ENCODE results near the gene DYRK1A. TPM values are rescaled to one million over a fixed set of nuclear protein-coding genes. Genes with fewer than 3 reads are reported as not detected.

DYRK1A gene
- total RNA-seq, 2 experiments from 2014 or later = 58.4 to 65.1 TPM

- Histone ChIP-seq H3K79me2 (ENCODE audit: insufficient read depth, low read depth, low read length) (peaks cover 90% of the 10 kb centered on the region), H3K4me1 (ENCODE audit: insufficient read depth, low read length, poor library complexity, severe bottlenecking) (no peaks in the 10 kb centered on the region), H2AFZ (ENCODE audit: low read length) (no peak overlapping the region), H3K4me2 (ENCODE audit: low read length) (no peak overlapping the region), H3K27ac (ENCODE audit: low read depth, low read length, poor library complexity, severe bottlenecking) (no peak overlapping the region), H3K9me3 (ENCODE audit: low read length) (peaks cover 9% of the 10 kb centered on the region; the same call in 1 of the 2 replicates), H4K20me1 (ENCODE audit: insufficient read depth, low read length) (no peaks in the 10 kb centered on the region), H3K36me3 (ENCODE audit: insufficient read depth, low read length) (peaks cover 87% of the 10 kb centered on the region), H3K4me3 (ENCODE audit: low read depth, low read length, poor library complexity, severe bottlenecking) (no peak overlapping the region), H3K9me2 (ENCODE audit: insufficient read depth, low read length) (no peaks in the 10 kb centered on the region)
- TF ChIP-seq, protein P1, sequence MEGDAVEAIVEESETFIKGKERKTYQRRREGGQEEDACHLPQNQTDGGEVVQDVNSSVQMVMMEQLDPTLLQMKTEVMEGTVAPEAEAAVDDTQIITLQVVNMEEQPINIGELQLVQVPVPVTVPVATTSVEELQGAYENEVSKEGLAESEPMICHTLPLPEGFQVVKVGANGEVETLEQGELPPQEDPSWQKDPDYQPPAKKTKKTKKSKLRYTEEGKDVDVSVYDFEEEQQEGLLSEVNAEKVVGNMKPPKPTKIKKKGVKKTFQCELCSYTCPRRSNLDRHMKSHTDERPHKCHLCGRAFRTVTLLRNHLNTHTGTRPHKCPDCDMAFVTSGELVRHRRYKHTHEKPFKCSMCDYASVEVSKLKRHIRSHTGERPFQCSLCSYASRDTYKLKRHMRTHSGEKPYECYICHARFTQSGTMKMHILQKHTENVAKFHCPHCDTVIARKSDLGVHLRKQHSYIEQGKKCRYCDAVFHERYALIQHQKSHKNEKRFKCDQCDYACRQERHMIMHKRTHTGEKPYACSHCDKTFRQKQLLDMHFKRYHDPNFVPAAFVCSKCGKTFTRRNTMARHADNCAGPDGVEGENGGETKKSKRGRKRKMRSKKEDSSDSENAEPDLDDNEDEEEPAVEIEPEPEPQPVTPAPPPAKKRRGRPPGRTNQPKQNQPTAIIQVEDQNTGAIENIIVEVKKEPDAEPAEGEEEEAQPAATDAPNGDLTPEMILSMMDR (conservative IDR thresholded peaks at IDR 0.05; ENCODE audit: low read length) = no peak
- TF ChIP-seq EZH2phosphoT487 (IDR thresholded peaks at IDR 0.05; ENCODE audit: borderline replicate concordance, low read depth, low read length) = no peak
- no TSS peak for BruUV-seq (replicated peaks)
- ChIA-PET POLR2A (interaction anchor here (0.7 kb wide), 1 partner anchor 306 kb away, joined by 3 read pairs; no protein-coding TSS in a partner anchor), CTCF (ENCODE audit: unreplicated experiment) (no interaction called here)
- intact Hi-C loops (cut with micrococcal nuclease; ENCODE audit: unreplicated experiment) = no loop called here
- DNase-seq (ENCODE audit: low spot score) = no peak
These were observed 60.6 kb downstream of the DYRK1A start for GRCh38 chr21:37427221-37427620.

DNA sequence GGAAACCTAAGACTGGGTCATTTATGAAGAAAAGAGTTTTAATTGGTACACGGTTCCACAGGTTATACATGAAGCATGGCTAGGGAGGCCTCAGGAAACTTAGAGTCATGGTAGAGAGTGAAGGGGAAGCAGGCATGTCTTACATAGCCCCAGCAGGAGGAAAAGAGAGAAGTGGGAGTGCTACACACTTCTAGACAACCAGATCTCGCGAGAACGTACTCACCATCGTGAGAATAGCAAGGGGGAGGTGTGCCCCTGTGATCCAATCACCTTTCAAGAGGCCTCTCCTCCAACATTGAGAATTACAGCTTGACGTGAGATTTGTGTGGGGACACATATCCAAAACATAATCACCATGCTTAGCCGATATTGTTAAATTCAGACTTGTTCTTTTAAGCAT lies 62.8 kb downstream of the DYRK1A start:
- H3K4me1 ChIP-seq (ENCODE audit: insufficient read depth, low read length, poor library complexity, severe bottlenecking) = no peaks in the 10 kb centered on the region
- no peak overlapping the region for H2AFZ ChIP-seq (ENCODE audit: low read length)
- H3K9me3 ChIP-seq (ENCODE audit: low read length) = peaks cover 9% of the 10 kb centered on the region; the same call in 1 of the 2 replicates
- peaks cover 75% of the 10 kb centered on the region for H3K36me3 ChIP-seq (ENCODE audit: insufficient read depth, low read length)
- no peak overlapping the region for H3K4me2 ChIP-seq (ENCODE audit: low read length)
- no peak overlapping the region for H3K27ac ChIP-seq (ENCODE audit: low read depth, low read length, poor library complexity, severe bottlenecking)
- POLR2A ChIA-PET = interaction anchor here (0.8 to 1.2 kb wide), 4 partner anchors 10 to 21 kb away, joined by 3 to 6 read pairs (median 4); no protein-coding TSS in a partner anchor
- no peaks in the 10 kb centered on the region for H4K20me1 ChIP-seq (ENCODE audit: insufficient read depth, low read length)
- H3K79me2 ChIP-seq (ENCODE audit: insufficient read depth, low read depth, low read length) = peaks cover 88% of the 10 kb centered on the region
- BruUV-seq (replicated peaks) = no TSS peak
- H3K9me2 ChIP-seq (ENCODE audit: insufficient read depth, low read length) = no peaks in the 10 kb centered on the region
- CTCF ChIA-PET (ENCODE audit: unreplicated experiment) = no interaction called here
- TF ChIP-seq, protein P1 (conservative IDR thresholded peaks at IDR 0.05; ENCODE audit: low read length) = no peak
- no peak for TF ChIP-seq EZH2phosphoT487 (IDR thresholded peaks at IDR 0.05; ENCODE audit: borderline replicate concordance, low read depth, low read length)
- no peak for DNase-seq (ENCODE audit: low spot score)
- H3K4me3 ChIP-seq (ENCODE audit: low read depth, low read length, poor library complexity, severe bottlenecking) = no peak overlapping the region
- intact Hi-C loops (cut with micrococcal nuclease; ENCODE audit: unreplicated experiment) = no loop called here

GRCh38 chr21:37430184-37430821 lies 63.7 kb downstream of the DYRK1A start:
- no peak for DNase-seq (ENCODE audit: low spot score)
- peaks cover 73% of the 10 kb centered on the region for H3K36me3 ChIP-seq (ENCODE audit: insufficient read depth, low read length)
- ChIA-PET CTCF (ENCODE audit: unreplicated experiment) (no interaction called here), POLR2A (interaction anchor here (0.8 to 1.2 kb wide), 3 partner anchors 11 to 22 kb away, joined by 3 to 6 read pairs (median 4); no protein-coding TSS in a partner anchor)
- H3K4me2 ChIP-seq (ENCODE audit: low read length) = no peak overlapping the region
- no peak overlapping the region for H3K27ac ChIP-seq (ENCODE audit: low read depth, low read length, poor library complexity, severe bottlenecking)
- H3K4me3 ChIP-seq (ENCODE audit: low read depth, low read length, poor library complexity, severe bottlenecking) = no peak overlapping the region
- BruUV-seq (replicated peaks) = no TSS peak
- TF ChIP-seq EZH2phosphoT487 (IDR thresholded peaks at IDR 0.05; ENCODE audit: borderline replicate concordance, low read depth, low read length) = no peak
- TF ChIP-seq, protein P1 (conservative IDR thresholded peaks at IDR 0.05; ENCODE audit: low read length) = no peak
- no peaks in the 10 kb centered on the region for H4K20me1 ChIP-seq (ENCODE audit: insufficient read depth, low read length)
- no peak overlapping the region for H2AFZ ChIP-seq (ENCODE audit: low read length)
- intact Hi-C loops (cut with micrococcal nuclease; ENCODE audit: unreplicated experiment) = no loop called here
- H3K79me2 ChIP-seq (ENCODE audit: insufficient read depth, low read depth, low read length) = peaks cover 88% of the 10 kb centered on the region
- H3K9me3 ChIP-seq (ENCODE audit: low read length) = peaks cover 2% of the 10 kb centered on the region; the same call in 1 of the 2 replicates
- no peaks in the 10 kb centered on the region for H3K9me2 ChIP-seq (ENCODE audit: insufficient read depth, low read length)
- no peaks in the 10 kb centered on the region for H3K4me1 ChIP-seq (ENCODE audit: insufficient read depth, low read length, poor library complexity, severe bottlenecking)
